ENCODE data around the gene AP4B1. TPM values are rescaled to one million over a fixed set of nuclear protein-coding genes. Genes with fewer than 3 reads are reported as not detected.

AP4B1 gene
- total RNA-seq, 1 experiment from 2014 or later: 23.8 TPM

DNA sequence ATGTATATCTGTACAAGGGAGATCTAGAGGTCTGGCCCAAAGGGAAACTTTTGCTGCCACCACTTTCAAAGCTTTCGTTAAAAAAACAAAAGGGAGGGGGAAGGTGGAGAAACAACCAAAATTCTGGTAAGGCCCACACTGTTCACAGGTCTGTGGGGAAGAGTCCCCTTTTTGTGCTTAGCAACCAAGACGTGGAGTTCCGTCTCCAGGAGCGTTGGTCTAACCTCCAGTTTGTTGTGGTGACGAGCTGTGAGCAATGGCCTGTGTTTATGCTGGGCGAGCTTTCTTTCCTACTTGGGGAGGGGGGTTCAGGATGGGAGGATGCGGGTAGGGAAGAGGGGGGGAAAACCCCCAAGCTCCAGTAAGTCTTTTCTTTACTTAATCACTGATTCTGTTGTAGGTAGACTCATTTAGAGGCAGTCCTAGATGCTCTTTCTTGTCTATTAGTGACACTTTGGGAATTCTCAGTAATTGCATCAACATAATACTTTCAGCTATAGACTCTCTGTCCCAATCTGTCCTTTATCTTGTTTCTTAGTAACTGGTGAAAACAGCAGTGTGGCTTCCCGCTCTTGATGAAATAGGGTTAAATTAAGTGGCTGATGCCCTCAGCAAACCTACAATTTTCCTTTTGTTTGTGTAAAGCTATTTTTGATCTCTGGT is 26.0 kb upstream of the AP4B1 start:
- DNase-seq (ENCODE audit: low spot score): no peak

GRCh38 chr1:113929750-113930498 is 25.3 kb upstream of the AP4B1 start:
- DNase-seq (ENCODE audit: low spot score): no peak

- peak; percentile 63 for DNase-seq (ENCODE audit: low spot score)
Observed at GRCh38 chr1:113928941-113929749, 24.5 kb upstream of the AP4B1 start, which contains the start of gene HIPK1. HIPK1 (plus strand) TSS chr1:113929324.

DNA sequence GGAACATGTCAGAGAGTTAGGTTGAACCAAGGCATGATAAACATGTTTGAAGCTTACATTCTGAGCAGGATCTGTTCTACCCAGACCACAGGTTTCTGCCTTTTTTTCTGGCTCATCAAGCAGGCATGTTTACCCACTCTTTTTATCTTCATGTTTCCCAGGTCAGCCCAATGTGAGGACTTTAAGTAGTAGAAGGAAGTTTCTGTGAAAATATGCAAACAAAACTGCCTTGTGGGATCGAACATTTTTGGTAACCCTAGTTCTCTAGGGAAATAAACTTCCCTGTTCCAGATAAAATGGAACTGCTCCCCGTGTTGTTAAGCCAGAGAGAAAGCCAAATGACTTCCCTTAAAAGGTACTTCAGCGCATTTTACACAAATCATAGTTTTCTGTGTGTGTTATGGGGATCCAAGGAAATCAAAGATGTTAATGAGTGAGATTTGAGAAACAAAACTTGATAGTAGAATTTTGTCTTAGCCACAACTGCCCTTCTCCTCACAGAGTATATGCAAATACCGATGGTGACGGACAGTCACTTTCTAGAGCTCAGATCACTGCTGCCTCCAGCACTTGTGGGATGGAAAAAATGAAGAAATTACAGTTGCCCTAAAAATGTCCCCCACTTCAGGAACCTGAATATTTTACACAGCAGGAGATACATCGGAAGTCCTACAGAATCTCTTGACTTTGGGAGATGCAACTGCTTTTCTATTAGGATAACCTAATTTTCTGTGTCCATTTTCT is 23.8 kb upstream of the AP4B1 start:
- DNase-seq (ENCODE audit: low spot score): no peak

DNA sequence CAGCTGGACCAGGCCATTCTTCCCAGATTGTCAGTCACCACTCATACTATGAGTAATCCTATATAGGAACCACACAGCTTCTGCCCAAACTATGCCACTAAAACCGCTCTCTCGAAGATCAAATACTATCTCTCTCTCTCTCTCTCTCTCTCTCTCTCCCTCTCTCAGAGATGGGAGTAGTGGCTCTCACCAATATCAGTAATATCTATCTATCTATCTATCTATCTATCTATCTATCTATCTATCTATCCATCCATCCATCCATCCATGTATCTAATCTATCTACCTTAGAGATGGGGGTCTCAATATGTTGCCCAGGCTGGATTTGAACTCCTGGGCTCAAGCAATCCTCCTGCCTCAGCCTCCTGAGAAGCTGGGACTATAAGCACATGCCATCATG is 19.9 kb upstream of the AP4B1 start:
- DNase-seq (ENCODE audit: low spot score): no peak

DNA sequence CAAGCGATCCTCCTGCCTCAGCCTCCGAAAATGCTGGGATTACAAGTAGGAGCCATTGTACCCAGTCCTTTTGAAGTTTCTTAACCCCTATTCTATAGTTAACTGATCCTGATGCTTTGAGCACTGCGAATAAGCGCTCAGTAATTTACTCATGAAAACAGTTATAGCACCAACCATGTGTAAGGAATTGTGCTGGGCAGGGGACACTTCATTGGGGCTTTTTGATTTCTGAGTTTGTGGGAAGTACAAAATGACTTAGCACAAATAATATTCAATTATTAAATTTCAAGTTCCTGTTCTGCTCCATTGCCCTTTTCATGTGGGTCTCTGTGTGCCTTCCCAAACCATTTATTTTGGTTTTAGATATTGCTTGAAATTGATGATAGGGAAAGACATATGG is 18.4 kb upstream of the AP4B1 start:
- DNase-seq (ENCODE audit: low spot score): no peak

DNA sequence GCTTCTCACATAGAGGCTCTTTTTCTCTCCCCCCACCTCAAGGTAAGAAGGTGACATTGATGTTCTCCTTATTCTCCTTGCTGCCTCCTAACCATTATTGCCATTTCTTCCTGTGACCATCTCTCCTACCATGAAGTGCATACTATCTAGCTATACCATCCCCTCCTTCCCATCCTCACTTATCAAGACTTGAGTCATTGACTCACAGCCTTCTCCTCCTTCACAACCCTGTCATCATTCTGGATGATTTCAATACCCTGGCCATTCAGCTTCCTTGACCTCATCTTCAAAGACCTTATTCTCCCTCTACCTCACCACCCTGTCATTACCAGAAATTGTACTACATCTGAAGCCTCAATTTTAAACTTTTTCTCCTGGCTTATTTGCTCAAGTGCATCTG is 13.6 kb upstream of the AP4B1 start:
- DNase-seq (ENCODE audit: low spot score): no peak

GRCh38 chr1:113917400-113918082 is 12.9 kb upstream of the AP4B1 start:
- DNase-seq (ENCODE audit: low spot score): no peak

DNA sequence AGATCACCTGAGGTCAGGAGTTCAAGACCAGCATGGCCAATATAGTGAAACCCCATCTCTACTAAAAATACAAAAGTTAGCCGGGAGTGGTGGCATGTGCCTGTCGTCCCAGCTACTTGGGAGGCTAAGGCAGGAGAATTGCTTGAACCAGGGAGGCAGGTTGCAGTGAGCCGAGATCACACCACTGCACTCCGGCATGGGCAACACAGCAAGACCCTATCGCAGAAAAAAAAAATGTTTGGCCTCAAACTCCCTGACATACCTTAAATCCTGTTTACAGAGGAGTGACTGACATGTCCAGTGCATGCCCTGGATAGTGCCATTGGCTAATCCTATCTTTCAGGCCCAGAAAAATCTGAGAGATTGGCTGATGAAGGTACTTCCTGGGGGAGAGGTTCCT is 12.4 kb upstream of the AP4B1 start:
- DNase-seq (ENCODE audit: low spot score): no peak

- no peak for DNase-seq (ENCODE audit: low spot score)
Observed at GRCh38 chr1:113913887-113914664, 9.5 kb upstream of the AP4B1 start.

- no peak for DNase-seq (ENCODE audit: low spot score)
Observed at GRCh38 chr1:113913312-113913668, 8.7 kb upstream of the AP4B1 start.

DNA sequence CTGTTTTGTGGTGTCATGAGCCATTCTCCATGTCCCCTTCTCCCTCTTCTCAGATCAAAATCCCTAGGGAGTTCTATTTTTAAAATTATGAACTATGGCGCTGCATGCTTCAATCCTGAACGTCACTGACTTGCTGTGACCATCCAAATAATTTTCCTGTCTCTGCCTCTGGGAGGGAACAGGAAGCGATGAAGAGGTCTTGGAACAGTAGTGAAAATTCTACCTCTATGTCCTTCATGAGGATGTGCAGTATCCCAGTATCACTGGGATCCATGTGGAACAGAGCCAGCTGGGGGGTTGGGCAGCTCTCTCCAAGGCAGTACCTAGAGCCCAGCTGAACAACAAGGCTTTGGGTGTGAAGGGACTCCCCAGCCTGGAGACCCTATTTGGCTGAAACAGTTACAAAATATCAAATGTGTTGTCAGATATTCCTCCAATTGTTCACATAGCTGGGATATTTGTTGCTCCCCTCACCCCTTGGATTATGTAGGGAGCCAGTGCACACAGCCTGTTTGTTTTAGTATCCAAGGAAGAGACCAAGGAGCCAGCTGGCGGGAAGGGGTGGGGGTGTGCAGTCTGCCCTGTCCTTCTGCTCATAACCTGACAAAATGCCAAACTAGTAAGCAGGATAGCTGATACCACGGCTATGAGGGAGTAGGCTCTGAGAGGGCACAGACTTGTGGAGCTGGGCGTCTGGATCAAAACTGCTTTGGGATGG is 8.2 kb upstream of the AP4B1 start:
- peak; percentile 39 for DNase-seq (ENCODE audit: low spot score)

DNA sequence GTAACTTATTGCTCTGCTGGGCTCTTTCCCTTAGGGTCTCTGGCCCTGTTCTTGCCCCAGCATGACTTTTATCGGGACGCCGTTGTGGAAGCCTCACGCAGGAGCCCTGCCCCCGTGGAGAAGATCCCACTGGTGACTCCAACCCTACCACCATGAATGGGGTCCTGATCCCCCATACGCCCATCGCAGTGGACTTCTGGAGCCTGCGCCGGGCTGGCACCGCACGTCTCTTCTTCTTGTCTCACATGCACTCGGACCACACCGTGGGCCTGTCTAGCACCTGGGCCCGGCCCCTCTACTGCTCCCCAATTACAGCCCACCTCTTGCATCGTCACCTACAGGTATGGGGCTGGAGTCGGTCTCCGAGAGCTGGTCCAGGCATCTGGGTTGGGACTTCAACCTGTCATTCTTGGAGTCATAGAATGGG is 849 bp upstream of the AP4B1 start:
- peak; percentile 16 for DNase-seq (ENCODE audit: low spot score)

DNA sequence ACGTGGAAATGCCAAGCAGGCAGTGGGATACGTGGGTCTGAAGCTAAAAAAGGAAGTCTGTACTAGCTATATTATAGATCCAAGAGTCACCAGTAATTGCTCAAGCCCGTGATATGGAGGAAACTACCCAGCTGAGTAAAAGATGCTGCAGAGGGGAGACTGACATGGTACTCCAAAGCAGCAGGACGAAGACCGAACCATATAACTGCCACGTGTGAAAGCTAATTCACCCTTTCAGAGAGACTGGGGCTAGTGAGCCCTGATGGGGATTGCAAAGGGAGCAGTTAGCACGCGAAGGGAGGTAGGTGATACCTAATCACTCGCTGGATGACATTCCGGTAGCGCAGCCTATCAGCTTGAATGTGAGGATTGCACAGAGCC is 316 bp downstream of the AP4B1 start:
- no peak for DNase-seq (ENCODE audit: low spot score)

GRCh38 chr1:113903501-113904292 is 902 bp downstream of the AP4B1 start:
- no peak for DNase-seq (ENCODE audit: low spot score)

DNA sequence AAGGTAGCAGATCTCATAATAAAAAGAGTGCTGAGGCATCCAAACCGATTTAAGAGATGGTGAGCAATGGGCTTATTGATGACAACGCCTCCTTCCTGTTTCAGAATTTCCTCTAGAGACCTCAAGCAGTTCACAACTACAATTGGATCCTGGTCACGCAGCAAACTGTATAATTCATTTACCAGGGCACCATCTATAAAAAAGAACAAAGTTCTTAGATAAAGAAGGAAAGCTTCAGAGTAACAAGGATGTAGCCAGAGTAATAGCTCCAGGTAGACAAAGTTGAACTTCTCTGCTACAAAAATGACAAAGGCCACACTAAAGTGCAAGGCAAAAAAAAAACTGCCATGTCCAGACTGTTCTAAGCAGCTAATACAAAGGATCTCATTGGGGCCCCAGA is 3.4 kb downstream of the AP4B1 start:
- DNase-seq (ENCODE audit: low spot score): no peak

DNA sequence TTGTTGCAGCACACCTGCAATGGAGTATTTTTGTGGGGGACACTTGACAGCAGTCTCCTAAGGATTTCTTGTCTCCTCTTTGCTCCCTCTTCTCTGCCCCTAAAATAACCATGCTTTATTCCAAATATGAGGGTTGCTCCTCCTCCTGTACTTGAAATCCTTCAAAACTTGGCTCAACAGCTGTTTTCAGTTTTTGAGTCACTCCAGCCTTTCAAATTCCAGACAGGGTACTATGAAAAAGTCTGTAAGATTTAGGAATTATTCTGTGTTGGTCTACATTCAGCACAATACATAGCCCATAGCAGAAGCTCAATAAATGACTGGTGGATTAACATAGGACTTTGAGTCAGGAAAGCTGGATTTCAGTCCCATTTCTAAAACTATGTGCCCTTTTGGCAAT is 5.5 kb downstream of the AP4B1 start:
- no peak for DNase-seq (ENCODE audit: low spot score)

GRCh38 chr1:113898241-113898814 is 6.3 kb downstream of the AP4B1 start:
- DNase-seq (ENCODE audit: low spot score): no peak

- no peak for DNase-seq (ENCODE audit: low spot score)
Observed at GRCh38 chr1:113895961-113896360, 8.6 kb downstream of the AP4B1 start.

All from A172 (cell line).